ENCODE data around the gene HSDL2.

Gene HSDL2

GRCh38 chr9:112396872-112397271, 17.0 kb downstream of the HSDL2 start:
- H3K4me3 ChIP-seq (replicated peaks; ENCODE audit: low read depth, low read length): no peak overlapping the region
- no peak for DNase-seq (ENCODE audit: low read depth)
- TF ChIP-seq CTCF (IDR thresholded peaks at IDR 0.05; ENCODE audit: low read length, missing control alignments): no peak

GRCh38 chr9:112401175-112401815, 21.4 kb downstream of the HSDL2 start:
- H3K4me3 ChIP-seq (replicated peaks; ENCODE audit: low read depth, low read length): no peak overlapping the region
- TF ChIP-seq CTCF (IDR thresholded peaks at IDR 0.05; ENCODE audit: low read length, missing control alignments): no peak
- DNase-seq (ENCODE audit: low read depth): no peak

- DNase-seq (ENCODE audit: low read depth): no peak
- TF ChIP-seq CTCF (IDR thresholded peaks at IDR 0.05; ENCODE audit: low read length, missing control alignments): no peak
- H3K4me3 ChIP-seq (replicated peaks; ENCODE audit: low read depth, low read length): no peak overlapping the region
Measured at GRCh38 chr9:112403614-112404201, 23.8 kb downstream of the HSDL2 start.

- DNase-seq (ENCODE audit: low read depth): peak; percentile 30
- TF ChIP-seq CTCF (IDR thresholded peaks at IDR 0.05; ENCODE audit: low read length, missing control alignments): no peak
- no peak overlapping the region for H3K4me3 ChIP-seq (replicated peaks; ENCODE audit: low read depth, low read length)
Measured at GRCh38 chr9:112404508-112404932, 24.6 kb downstream of the HSDL2 start.

GRCh38 chr9:112408275-112408674, 28.4 kb downstream of the HSDL2 start:
- peak; percentile 6 for DNase-seq (ENCODE audit: low read depth)
- no peak overlapping the region for H3K4me3 ChIP-seq (replicated peaks; ENCODE audit: low read depth, low read length)
- no peak for TF ChIP-seq CTCF (IDR thresholded peaks at IDR 0.05; ENCODE audit: low read length, missing control alignments)

- H3K4me3 ChIP-seq (replicated peaks; ENCODE audit: low read depth, low read length): no peak overlapping the region
- DNase-seq (ENCODE audit: low read depth): no peak
- no peak for TF ChIP-seq CTCF (IDR thresholded peaks at IDR 0.05; ENCODE audit: low read length, missing control alignments)
Measured at GRCh38 chr9:112408819-112409218, 28.9 kb downstream of the HSDL2 start.

GRCh38 chr9:112409758-112410157, 29.9 kb downstream of the HSDL2 start:
- no peak overlapping the region for H3K4me3 ChIP-seq (replicated peaks; ENCODE audit: low read depth, low read length)
- TF ChIP-seq CTCF (IDR thresholded peaks at IDR 0.05; ENCODE audit: low read length, missing control alignments): no peak
- no peak for DNase-seq (ENCODE audit: low read depth)

Data from fibroblast of pulmonary artery (primary cell).